ENCODE results near the gene TNFRSF4. TPM values are rescaled to one million over a fixed set of nuclear protein-coding genes. Genes with fewer than 3 reads are reported as not detected.

Gene TNFRSF4
- total and polyA plus RNA-seq, 7 donors: 1.4 to 4.6 (median 3.5) TPM

GRCh38 chr1:1246577-1247340, 32.8 kb upstream of the TNFRSF4 start, which contains the start of gene C1QTNF12:
Gene C1QTNF12, minus strand, starts transcription at chr1:1246722. Its CDS starts 32 bp downstream, at chr1:1246690.
- H3K36me3 ChIP-seq (ENCODE audit: insufficient read depth in 1 of 2, low read depth in 1 of 2): no peaks in the 10 kb centered on the region
- H3K4me1 ChIP-seq: no peaks in the 10 kb centered on the region
- 6% methylated on average over 45 to 74 of the region's 74 CpGs for WGBS, 3 donors
- intact Hi-C loops (cut with DNase I): no loop called here
- H3K27ac ChIP-seq: no peak within 1 kb of the TSS
- ATAC-seq (peak in 1 of 4 donors; percentile 9), DNase-seq (peak in 1 of 2 donors; percentile 14)
- no peaks in the 10 kb centered on the region for H3K9me3 ChIP-seq
- TF ChIP-seq, protein P1, sequence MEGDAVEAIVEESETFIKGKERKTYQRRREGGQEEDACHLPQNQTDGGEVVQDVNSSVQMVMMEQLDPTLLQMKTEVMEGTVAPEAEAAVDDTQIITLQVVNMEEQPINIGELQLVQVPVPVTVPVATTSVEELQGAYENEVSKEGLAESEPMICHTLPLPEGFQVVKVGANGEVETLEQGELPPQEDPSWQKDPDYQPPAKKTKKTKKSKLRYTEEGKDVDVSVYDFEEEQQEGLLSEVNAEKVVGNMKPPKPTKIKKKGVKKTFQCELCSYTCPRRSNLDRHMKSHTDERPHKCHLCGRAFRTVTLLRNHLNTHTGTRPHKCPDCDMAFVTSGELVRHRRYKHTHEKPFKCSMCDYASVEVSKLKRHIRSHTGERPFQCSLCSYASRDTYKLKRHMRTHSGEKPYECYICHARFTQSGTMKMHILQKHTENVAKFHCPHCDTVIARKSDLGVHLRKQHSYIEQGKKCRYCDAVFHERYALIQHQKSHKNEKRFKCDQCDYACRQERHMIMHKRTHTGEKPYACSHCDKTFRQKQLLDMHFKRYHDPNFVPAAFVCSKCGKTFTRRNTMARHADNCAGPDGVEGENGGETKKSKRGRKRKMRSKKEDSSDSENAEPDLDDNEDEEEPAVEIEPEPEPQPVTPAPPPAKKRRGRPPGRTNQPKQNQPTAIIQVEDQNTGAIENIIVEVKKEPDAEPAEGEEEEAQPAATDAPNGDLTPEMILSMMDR (IDR thresholded peaks at IDR 0.05): no peak
- peaks cover 0 to 21% (median 18%) of the 10 kb centered on the region in 3 donors for H3K27me3 ChIP-seq (ENCODE audit: insufficient read depth in 3 of 3, low read length in 2 of 3)
- no peak within 1 kb of the TSS for H3K4me3 ChIP-seq

DNA sequence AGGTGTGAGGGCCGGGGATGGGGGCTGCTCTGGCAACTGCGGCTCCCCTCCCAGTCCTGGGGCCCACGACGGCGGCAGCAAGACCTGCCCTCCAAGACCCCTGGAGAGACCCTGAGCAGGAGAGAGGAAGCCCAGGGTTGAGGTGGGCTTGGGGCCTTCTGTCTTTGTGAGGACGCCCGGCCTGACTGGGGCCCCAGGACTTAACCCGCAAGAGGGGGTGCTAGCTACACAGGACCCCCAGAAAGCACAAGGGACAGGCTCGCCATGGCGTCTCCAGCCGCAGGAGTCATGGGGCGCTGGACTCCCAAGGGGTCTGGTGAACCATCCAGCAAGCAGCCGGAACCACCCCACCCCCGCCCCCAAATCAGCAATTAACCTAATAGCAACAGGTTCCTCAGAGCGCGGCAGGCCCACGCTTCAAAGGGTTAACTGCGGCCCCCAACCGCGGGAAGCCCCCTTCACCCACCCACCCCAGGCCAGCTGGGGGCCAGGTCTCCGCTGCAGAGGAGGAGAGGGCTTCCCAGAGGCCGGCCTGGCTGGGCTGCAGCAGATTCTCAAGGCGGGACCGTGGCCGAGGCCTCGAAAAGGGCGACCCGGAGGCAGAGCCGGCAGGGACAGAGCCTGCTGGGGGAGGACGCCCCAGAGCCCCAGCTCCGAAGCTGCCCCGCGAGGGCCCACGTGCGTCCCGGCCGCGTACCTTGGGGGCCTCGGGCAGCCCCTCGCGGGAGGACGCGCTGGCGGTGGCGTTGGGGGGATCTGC, 32.0 kb upstream of the TNFRSF4 start:
- H3K27ac ChIP-seq: no peak overlapping the region
- no peaks in the 10 kb centered on the region for H3K4me1 ChIP-seq
- H3K36me3 ChIP-seq (ENCODE audit: insufficient read depth in 1 of 2, low read depth in 1 of 2): no peaks in the 10 kb centered on the region
- H3K27me3 ChIP-seq (ENCODE audit: insufficient read depth in 3 of 3, low read length in 2 of 3): peaks cover 0 to 21% (median 18%) of the 10 kb centered on the region in 3 donors
- TF ChIP-seq, protein P1 (IDR thresholded peaks at IDR 0.05): no peak
- DNase-seq (peak in 1 of 2 donors; percentile 9), ATAC-seq (peak in 1 of 4 donors; percentile 4)
- no peaks in the 10 kb centered on the region for H3K9me3 ChIP-seq
- 31 to 39% (median 36%) methylated on average over 35 to 45 of the region's 45 CpGs for WGBS, 3 donors
- no peak overlapping the region for H3K4me3 ChIP-seq
- intact Hi-C loops (cut with DNase I): no loop called here

DNA sequence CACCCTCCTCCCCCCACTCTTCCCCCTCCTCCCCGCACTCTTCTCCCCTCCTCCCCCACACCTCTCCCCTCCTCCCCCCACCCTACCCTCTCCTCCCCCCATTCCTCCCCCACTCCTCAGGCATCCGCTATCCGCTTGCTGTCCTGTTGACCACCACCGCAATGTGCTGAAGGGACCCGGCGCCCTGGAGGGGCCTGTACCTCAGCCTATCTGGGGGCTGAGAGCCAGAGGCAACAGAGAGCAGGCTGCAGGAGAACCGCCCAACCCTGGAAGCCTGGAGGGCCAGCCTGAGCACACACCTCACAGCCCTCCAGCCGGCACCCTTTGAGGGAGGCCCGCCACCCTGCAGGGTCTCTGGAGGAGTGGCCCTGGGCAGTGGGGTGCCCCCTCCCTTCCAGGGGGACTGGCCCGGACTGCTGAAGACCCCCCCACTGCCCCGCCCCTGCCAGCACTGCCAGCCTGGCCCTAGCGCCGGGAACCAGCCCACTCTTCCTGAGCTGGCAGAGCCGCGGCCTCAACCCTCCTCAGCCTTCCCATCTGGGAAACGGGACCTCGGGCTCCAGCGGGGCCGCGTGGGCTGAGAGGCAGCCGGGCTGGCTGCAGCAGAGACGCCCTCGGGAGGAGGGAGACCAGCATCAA, 31.3 kb upstream of the TNFRSF4 start:
- peaks cover 0 to 21% (median 18%) of the 10 kb centered on the region in 3 donors for H3K27me3 ChIP-seq (ENCODE audit: insufficient read depth in 3 of 3, low read length in 2 of 3)
- intact Hi-C loops (cut with DNase I): no loop called here
- H3K4me1 ChIP-seq: no peaks in the 10 kb centered on the region
- H3K9me3 ChIP-seq: no peaks in the 10 kb centered on the region
- no peaks in the 10 kb centered on the region for H3K36me3 ChIP-seq (ENCODE audit: insufficient read depth in 1 of 2, low read depth in 1 of 2)
- no peak overlapping the region for H3K4me3 ChIP-seq
- DNase-seq: peak in 1 of 2 donors; percentile 9
- 69 to 80% (median 69%) methylated on average over 13 to 23 of the region's 23 CpGs for WGBS, 3 donors
- TF ChIP-seq, protein P1 (IDR thresholded peaks at IDR 0.05): no peak
- no peak overlapping the region for H3K27ac ChIP-seq
- ATAC-seq: no peak

GRCh38 chr1:1244192-1244811, 30.3 kb upstream of the TNFRSF4 start:
- 40 to 60% (median 50%) methylated on average over 18 to 30 of the region's 30 CpGs for WGBS, 3 donors
- DNase-seq (no peak), ATAC-seq (peak in 1 of 4 donors; percentile 21)
- Histone ChIP-seq H3K36me3 (ENCODE audit: insufficient read depth in 1 of 2, low read depth in 1 of 2) (no peaks in the 10 kb centered on the region), H3K4me3 (peak overlapping the region; percentile 44), H3K27me3 (ENCODE audit: insufficient read depth in 3 of 3, low read length in 2 of 3) (peaks cover 0 to 31% (median 23%) of the 10 kb centered on the region in 3 donors), H3K9me3 (no peaks in the 10 kb centered on the region), H3K4me1 (no peaks in the 10 kb centered on the region), H3K27ac (no peak overlapping the region)
- TF ChIP-seq, protein P1 (IDR thresholded peaks at IDR 0.05): no peak
- intact Hi-C loops (cut with DNase I): no loop called here

Data from psoas muscle (tissue), 8 donors.